ENCODE data around the gene OR6X1.

Gene OR6X1

GRCh38 chr11:123754101-123754568, at the start of gene OR6X1:
TSS of gene OR6X1 (minus strand) at chr11:123754518. CDS start at chr11:123754518, 0 bp downstream.
- DNase-seq = no peak

GRCh38 chr11:123801765-123802164, 47.4 kb upstream of the OR6X1 start:
- no peak for DNase-seq

- DNase-seq = no peak
Observed at GRCh38 chr11:123800036-123800435, 45.7 kb upstream of the OR6X1 start.

- no peak for DNase-seq
Observed at GRCh38 chr11:123799438-123799837, 45.1 kb upstream of the OR6X1 start.

- DNase-seq = no peak
Observed at GRCh38 chr11:123798513-123799252, 44.4 kb upstream of the OR6X1 start.

- no peak for DNase-seq
Observed at GRCh38 chr11:123798079-123798478, 43.8 kb upstream of the OR6X1 start.

- no peak for DNase-seq
Observed at GRCh38 chr11:123797541-123797940, 43.2 kb upstream of the OR6X1 start.

- no peak for DNase-seq
Observed at GRCh38 chr11:123797114-123797513, 42.8 kb upstream of the OR6X1 start.

- no peak for DNase-seq
Observed at GRCh38 chr11:123796226-123796625, 41.9 kb upstream of the OR6X1 start.

GRCh38 chr11:123783536-123783935, 29.2 kb upstream of the OR6X1 start:
- DNase-seq = no peak

- no peak for DNase-seq
Observed at GRCh38 chr11:123778511-123778910, 24.2 kb upstream of the OR6X1 start.

GRCh38 chr11:123775715-123776549, 21.6 kb upstream of the OR6X1 start:
- no peak for DNase-seq

- no peak for DNase-seq
Observed at GRCh38 chr11:123775289-123775688, 21.0 kb upstream of the OR6X1 start.

GRCh38 chr11:123773959-123774358, 19.6 kb upstream of the OR6X1 start:
- no peak for DNase-seq

GRCh38 chr11:123773026-123773425, 18.7 kb upstream of the OR6X1 start:
- DNase-seq = no peak

GRCh38 chr11:123771664-123772063, 17.3 kb upstream of the OR6X1 start:
- no peak for DNase-seq

- DNase-seq = no peak
Observed at GRCh38 chr11:123770712-123771111, 16.4 kb upstream of the OR6X1 start.

GRCh38 chr11:123765601-123766000, 11.3 kb upstream of the OR6X1 start:
- DNase-seq = no peak

GRCh38 chr11:123762422-123762821, 8.1 kb upstream of the OR6X1 start:
- no peak for DNase-seq

- no peak for DNase-seq
Observed at GRCh38 chr11:123760894-123761293, 6.6 kb upstream of the OR6X1 start.

GRCh38 chr11:123757976-123758375, 3.7 kb upstream of the OR6X1 start:
- DNase-seq = no peak

GRCh38 chr11:123755813-123756212, 1.5 kb upstream of the OR6X1 start:
- DNase-seq = no peak

GRCh38 chr11:123755344-123755743, 1.0 kb upstream of the OR6X1 start:
- no peak for DNase-seq

- DNase-seq = no peak
Observed at GRCh38 chr11:123753110-123753509, 1.2 kb downstream of the OR6X1 start.
